Measurements from ENCODE around the gene APLNR. TPM values are rescaled to one million over a fixed set of nuclear protein-coding genes. Genes with fewer than 3 reads are reported as not detected.

APLNR gene
- total and polyA plus RNA-seq, 2 donors (not counting 1 experiment from before 2014, with no cell fraction given) = not detected

DNA sequence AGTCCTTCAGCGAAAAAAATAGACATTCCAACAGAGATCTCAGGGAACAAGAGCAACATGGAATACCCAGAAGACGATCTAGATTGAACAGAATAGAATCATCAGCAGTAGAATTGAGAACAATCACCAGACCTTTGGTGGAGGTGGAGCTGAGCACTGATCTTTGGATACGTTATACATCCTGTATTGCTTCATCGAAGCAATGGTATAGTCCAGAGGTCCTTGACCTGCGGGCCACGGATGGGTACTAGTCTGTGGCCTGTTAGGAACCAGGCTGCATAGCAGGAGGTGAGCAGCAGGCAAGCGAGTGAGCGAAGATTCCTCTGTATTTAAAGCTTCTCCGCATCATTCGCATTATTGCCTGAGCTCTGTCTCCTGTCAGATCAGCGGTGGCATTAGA is 37.7 kb downstream of the APLNR start:
- H3K27ac ChIP-seq (ENCODE audit: insufficient read depth, low read length) = no peak overlapping the region
- no peak overlapping the region for H3K4me3 ChIP-seq (replicated peaks in 1 of 4; ENCODE audit: control extremely low read depth in 1 of 4, insufficient read depth in 1 of 4, low read depth in 3 of 4, low read length in 4 of 4)
- peaks cover 16% of the 10 kb centered on the region for H3K27me3 ChIP-seq (ENCODE audit: control insufficient read depth, insufficient read depth, low read length)
- no peak overlapping the region for H3K4me2 ChIP-seq (ENCODE audit: extremely low read depth, insufficient read depth, low read length)
- no peaks in the 10 kb centered on the region for H3K4me1 ChIP-seq (ENCODE audit: control insufficient read depth, extremely low read depth, insufficient read depth, low read length)
- H3K9ac ChIP-seq (ENCODE audit: insufficient read depth, low read length) = no peak overlapping the region
- no peak for DNase-seq (ENCODE audit: low read depth in 2 of 2)
- no peaks in the 10 kb centered on the region for H3K79me2 ChIP-seq (ENCODE audit: control insufficient read depth, insufficient read depth, low read length)
- no peaks in the 10 kb centered on the region for H3K9me3 ChIP-seq (ENCODE audit: control insufficient read depth, insufficient read depth, low read depth, low read length)
- no peak overlapping the region for H2AFZ ChIP-seq (ENCODE audit: low read length)
- no peaks in the 10 kb centered on the region for H3K36me3 ChIP-seq (ENCODE audit: control insufficient read depth, insufficient read depth, low read length)
- H4K20me1 ChIP-seq (ENCODE audit: control insufficient read depth, extremely low read depth, insufficient read depth, low read length) = no peaks in the 10 kb centered on the region
- TF ChIP-seq, protein P1, sequence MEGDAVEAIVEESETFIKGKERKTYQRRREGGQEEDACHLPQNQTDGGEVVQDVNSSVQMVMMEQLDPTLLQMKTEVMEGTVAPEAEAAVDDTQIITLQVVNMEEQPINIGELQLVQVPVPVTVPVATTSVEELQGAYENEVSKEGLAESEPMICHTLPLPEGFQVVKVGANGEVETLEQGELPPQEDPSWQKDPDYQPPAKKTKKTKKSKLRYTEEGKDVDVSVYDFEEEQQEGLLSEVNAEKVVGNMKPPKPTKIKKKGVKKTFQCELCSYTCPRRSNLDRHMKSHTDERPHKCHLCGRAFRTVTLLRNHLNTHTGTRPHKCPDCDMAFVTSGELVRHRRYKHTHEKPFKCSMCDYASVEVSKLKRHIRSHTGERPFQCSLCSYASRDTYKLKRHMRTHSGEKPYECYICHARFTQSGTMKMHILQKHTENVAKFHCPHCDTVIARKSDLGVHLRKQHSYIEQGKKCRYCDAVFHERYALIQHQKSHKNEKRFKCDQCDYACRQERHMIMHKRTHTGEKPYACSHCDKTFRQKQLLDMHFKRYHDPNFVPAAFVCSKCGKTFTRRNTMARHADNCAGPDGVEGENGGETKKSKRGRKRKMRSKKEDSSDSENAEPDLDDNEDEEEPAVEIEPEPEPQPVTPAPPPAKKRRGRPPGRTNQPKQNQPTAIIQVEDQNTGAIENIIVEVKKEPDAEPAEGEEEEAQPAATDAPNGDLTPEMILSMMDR (conservative IDR thresholded peaks at IDR 0.05 in 1 of 2, IDR thresholded peaks at IDR 0.05 in 1 of 2; ENCODE audit: low read depth in 1 of 2, low read length in 2 of 2) = no peak
- no peak for TF ChIP-seq EZH2 (IDR thresholded peaks at IDR 0.05; ENCODE audit: low read length, missing control alignments)

DNA sequence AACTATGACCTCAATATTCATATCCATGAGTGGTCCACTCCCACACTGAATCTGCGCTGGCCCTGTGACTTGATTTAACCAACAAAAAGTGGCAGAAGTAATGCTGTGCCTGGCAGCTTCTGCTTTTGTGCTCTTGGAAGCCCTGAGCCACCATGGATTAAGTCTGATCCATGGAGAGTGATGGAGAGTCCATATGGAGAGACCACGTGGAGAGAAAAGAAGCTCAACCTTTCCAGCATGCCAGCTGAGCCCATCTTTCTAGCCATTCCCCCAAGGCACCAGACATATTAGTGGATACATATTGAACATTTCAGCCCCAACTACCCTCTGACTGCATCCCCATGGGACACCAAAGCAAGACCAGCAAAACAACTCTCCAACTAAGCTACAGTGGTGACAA is 39.3 kb downstream of the APLNR start:
- H3K36me3 ChIP-seq (ENCODE audit: control insufficient read depth, insufficient read depth, low read length) = no peaks in the 10 kb centered on the region

DNA sequence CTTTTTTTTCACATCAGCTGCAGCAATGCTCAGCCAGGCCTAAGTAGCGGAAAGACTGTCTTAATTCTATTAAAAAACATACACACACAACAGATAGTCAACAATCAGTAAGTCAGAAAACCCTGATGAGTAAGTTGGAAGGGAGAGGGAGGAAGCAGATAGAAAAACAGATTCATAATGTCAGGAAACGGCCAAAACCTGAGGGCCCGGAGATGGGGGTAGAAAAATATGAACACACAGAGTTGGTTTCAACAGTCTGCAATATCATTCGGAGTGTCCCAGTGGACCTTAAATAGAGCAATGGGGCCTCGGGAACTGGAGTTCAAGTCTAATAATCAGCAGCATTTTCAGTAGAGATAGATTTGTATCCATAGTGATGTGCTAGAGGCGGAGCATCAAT is 40.5 kb downstream of the APLNR start:
- H4K20me1 ChIP-seq (ENCODE audit: control insufficient read depth, extremely low read depth, insufficient read depth, low read length) = no peaks in the 10 kb centered on the region
- H2AFZ ChIP-seq (ENCODE audit: low read length) = no peak overlapping the region
- no peak overlapping the region for H3K4me3 ChIP-seq (replicated peaks in 1 of 4; ENCODE audit: control extremely low read depth in 1 of 4, insufficient read depth in 1 of 4, low read depth in 3 of 4, low read length in 4 of 4)
- H3K27ac ChIP-seq (ENCODE audit: insufficient read depth, low read length) = no peak overlapping the region
- no peak overlapping the region for H3K9ac ChIP-seq (ENCODE audit: insufficient read depth, low read length)
- no peaks in the 10 kb centered on the region for H3K9me3 ChIP-seq (ENCODE audit: control insufficient read depth, insufficient read depth, low read depth, low read length)
- no peaks in the 10 kb centered on the region for H3K4me1 ChIP-seq (ENCODE audit: control insufficient read depth, extremely low read depth, insufficient read depth, low read length)
- no peaks in the 10 kb centered on the region for H3K27me3 ChIP-seq (ENCODE audit: control insufficient read depth, insufficient read depth, low read length)
- DNase-seq (ENCODE audit: low read depth in 2 of 2) = no peak
- H3K36me3 ChIP-seq (ENCODE audit: control insufficient read depth, insufficient read depth, low read length) = no peaks in the 10 kb centered on the region
- TF ChIP-seq, protein P1 (conservative IDR thresholded peaks at IDR 0.05 in 1 of 2, IDR thresholded peaks at IDR 0.05 in 1 of 2; ENCODE audit: low read depth in 1 of 2, low read length in 2 of 2) = no peak
- TF ChIP-seq EZH2 (IDR thresholded peaks at IDR 0.05; ENCODE audit: low read length, missing control alignments) = no peak
- H3K4me2 ChIP-seq (ENCODE audit: extremely low read depth, insufficient read depth, low read length) = no peak overlapping the region
- no peaks in the 10 kb centered on the region for H3K79me2 ChIP-seq (ENCODE audit: control insufficient read depth, insufficient read depth, low read length)

More for the DNA sequence above, 39.3 kb downstream of the APLNR start:
- no peak overlapping the region for H3K9ac ChIP-seq (ENCODE audit: insufficient read depth, low read length)
- no peaks in the 10 kb centered on the region for H3K4me1 ChIP-seq (ENCODE audit: control insufficient read depth, extremely low read depth, insufficient read depth, low read length)
- no peaks in the 10 kb centered on the region for H4K20me1 ChIP-seq (ENCODE audit: control insufficient read depth, extremely low read depth, insufficient read depth, low read length)
- H3K4me2 ChIP-seq (ENCODE audit: extremely low read depth, insufficient read depth, low read length) = no peak overlapping the region
- no peaks in the 10 kb centered on the region for H3K9me3 ChIP-seq (ENCODE audit: control insufficient read depth, insufficient read depth, low read depth, low read length)
- H3K4me3 ChIP-seq (replicated peaks in 1 of 4; ENCODE audit: control extremely low read depth in 1 of 4, insufficient read depth in 1 of 4, low read depth in 3 of 4, low read length in 4 of 4) = no peak overlapping the region
- no peak for DNase-seq (ENCODE audit: low read depth in 2 of 2)
- H2AFZ ChIP-seq (ENCODE audit: low read length) = no peak overlapping the region
- H3K27ac ChIP-seq (ENCODE audit: insufficient read depth, low read length) = no peak overlapping the region
- no peaks in the 10 kb centered on the region for H3K79me2 ChIP-seq (ENCODE audit: control insufficient read depth, insufficient read depth, low read length)
- peaks cover 8% of the 10 kb centered on the region for H3K27me3 ChIP-seq (ENCODE audit: control insufficient read depth, insufficient read depth, low read length)
- TF ChIP-seq EZH2 (IDR thresholded peaks at IDR 0.05; ENCODE audit: low read length, missing control alignments) = no peak
- TF ChIP-seq, protein P1 (conservative IDR thresholded peaks at IDR 0.05 in 1 of 2, IDR thresholded peaks at IDR 0.05 in 1 of 2; ENCODE audit: low read depth in 1 of 2, low read length in 2 of 2) = no peak

Data from fibroblast of lung (primary cell).